H1 (cell line): Measurements from ENCODE around the gene CDK9. TPM values are rescaled to one million over a fixed set of nuclear protein-coding genes. Genes with fewer than 3 reads are reported as not detected.

Experiments used
- CTCF ChIA-PET: fragments of 300-600 bp; sonication (Branson Sonifier 250); formaldehyde crosslinking; loops from one replicate; lab custom pipeline; 2021; ENCODE audit not compliant: partially characterized antibody; lab: Charles Lee
- POLR2A ChIA-PET: fragments of 300-600 bp; sonication (Branson Sonifier 250); formaldehyde crosslinking; loops from one replicate; lab custom pipeline; 2021; ENCODE audit warnings: inconsistent platforms; ENCODE audit not compliant: partially characterized antibody; lab: Charles Lee
- DNase-seq, 2 experiments: peaks; one replicate each; pipeline versions ENCODE4 v3.0.0 to v3.0.0-alpha.2; 2010 to 2022; ENCODE audit warnings: low spot score in 2 of 2, low read depth in 1 of 2, mixed read lengths in 1 of 2
- FAIRE-seq: peaks from 2 replicates; lab custom pipeline; 2011; peaks lifted over from hg19 to GRCh38; lab: Jason Lieb, UNC
- H2AFZ ChIP-seq: 2 replicates; pipeline ENCODE4 v1.8.1; 2012; ENCODE audit warnings: low read length, inconsistent platforms
- H2AK5ac ChIP-seq: 2 replicates; pipeline ENCODE4 v1.6.1; 2013; ENCODE audit warnings: low read depth, low read length
- H2BK120ac ChIP-seq: replicated peaks from 2 replicates; pipeline ENCODE3; 2013; ENCODE audit warnings: low read depth, low read length, inconsistent platforms
- H2BK12ac ChIP-seq: 2 replicates; pipeline ENCODE4 v1.6.1; 2013; ENCODE audit warnings: low read depth, low read length
- H2BK15ac ChIP-seq: 2 replicates; pipeline ENCODE4 v1.6.1; 2013; ENCODE audit warnings: low read length
- H2BK20ac ChIP-seq: 2 replicates; pipeline ENCODE4 v1.6.1; 2013; ENCODE audit warnings: low read length
- H2BK5ac ChIP-seq: 2 replicates; pipeline ENCODE4 v1.6.1; 2013; ENCODE audit warnings: low read depth, low read length
- H3K14ac ChIP-seq: 2 replicates; pipeline ENCODE4 v1.6.1; 2013; ENCODE audit warnings: inconsistent platforms; ENCODE audit not compliant: insufficient read length
- H3K18ac ChIP-seq: 2 replicates; pipeline ENCODE4 v1.6.1; 2013; ENCODE audit warnings: low read length; ENCODE audit errors: extremely low read depth
- H3K23ac ChIP-seq: 2 replicates; pipeline ENCODE4 v1.6.1; 2013; ENCODE audit warnings: inconsistent platforms; ENCODE audit not compliant: insufficient read length
- H3K23me2 ChIP-seq: 2 replicates; pipeline ENCODE4 v1.6.1; 2013; ENCODE audit warnings: low read depth, low read length
- H3K27ac ChIP-seq: 2 replicates; pipeline ENCODE4 v1.6.1; 2011; ENCODE audit warnings: low read depth, low read length, inconsistent platforms
- H3K27me3 ChIP-seq, 4 experiments: replicated peaks in 1 of 4; 1 replicate in 1 of 4; 2 replicates in 3 of 4; pipeline versions ENCODE4 v1.6.1 to v1.8.1; 2011 to 2013; ENCODE audit warnings: low read length in 3 of 4, mild to moderate bottlenecking in 3 of 4, inconsistent platforms in 2 of 4, mixed read lengths in 2 of 4, moderate library complexity in 1 of 4; ENCODE audit not compliant: control insufficient read depth in 3 of 4, insufficient read depth in 3 of 4; ENCODE audit errors: extremely low read depth in 1 of 4
- H3K36me3 ChIP-seq, 4 experiments: 2 replicates each; pipeline versions ENCODE4 v1.6.1 to v1.8.1; 2011 to 2013; ENCODE audit warnings: mild to moderate bottlenecking in 4 of 4, low read length in 3 of 4, moderate library complexity in 2 of 4, control low read depth in 1 of 4, inconsistent platforms in 1 of 4; ENCODE audit not compliant: insufficient read depth in 4 of 4, control insufficient read depth in 2 of 4
- H3K4ac ChIP-seq: replicated peaks from 2 replicates; pipeline ENCODE3; 2013; ENCODE audit warnings: low read length, low read depth, mixed read lengths, inconsistent platforms; ENCODE audit not compliant: insufficient read length
- H3K4me1 ChIP-seq, 4 experiments: replicated peaks in 1 of 4; 1 replicate in 1 of 4; 2 replicates in 3 of 4; pipeline versions ENCODE4 v1.6.1 to v1.8.1; 2011 to 2013; ENCODE audit warnings: low read length in 3 of 4, inconsistent platforms in 2 of 4, mixed read lengths in 1 of 4; ENCODE audit not compliant: insufficient read depth in 4 of 4, control insufficient read depth in 3 of 4
- H3K4me2 ChIP-seq, 2 experiments: 2 replicates each; pipeline versions ENCODE4 v1.6.1 to v1.8.1; 2011 to 2013; ENCODE audit warnings: low read depth in 2 of 2, low read length in 2 of 2, control low read depth in 1 of 2, inconsistent platforms in 1 of 2, mild to moderate bottlenecking in 1 of 2; ENCODE audit not compliant: insufficient read depth in 1 of 2
- H3K4me3 ChIP-seq, 4 experiments: fragments of 200-600, 300-600 bp in 1 of 4; sonication (generic), shearing (Covaris generic), sonication (Bioruptor Twin) in 1 of 4; 2 replicates each; pipeline versions ENCODE4 v1.5.1 to v1.8.1; 2011 to 2016; ENCODE audit warnings: low read length in 4 of 4, low read depth in 3 of 4, control low read depth in 2 of 4, inconsistent platforms in 2 of 4, mild to moderate bottlenecking in 2 of 4, mixed read lengths in 1 of 4, moderate library complexity in 1 of 4; ENCODE audit not compliant: insufficient read depth in 2 of 4; ENCODE audit errors: extremely low read depth in 1 of 4
- H3K56ac ChIP-seq: replicated peaks from 2 replicates; pipeline ENCODE3; 2013; ENCODE audit warnings: low read depth, mild to moderate bottlenecking, mixed read lengths, low read length, inconsistent platforms; ENCODE audit not compliant: insufficient read length
- H3K79me1 ChIP-seq: 2 replicates; pipeline ENCODE4 v1.6.1; 2013; ENCODE audit warnings: low read depth, low read length, control low read depth
- H3K79me2 ChIP-seq, 2 experiments: 2 replicates each; pipeline versions ENCODE4 v1.6.1 to v1.8.1; 2012 to 2013; ENCODE audit warnings: low read length in 2 of 2, mild to moderate bottlenecking in 2 of 2, inconsistent platforms in 1 of 2; ENCODE audit not compliant: insufficient read depth in 2 of 2, control insufficient read depth in 1 of 2
- H3K9ac ChIP-seq, 4 experiments: replicated peaks in 1 of 4; 1 replicate in 1 of 4; 2 replicates in 3 of 4; pipeline versions ENCODE4 v1.6.1 to v1.8.1; 2011 to 2013; ENCODE audit warnings: low read depth in 3 of 4, low read length in 3 of 4, control low read depth in 2 of 4, mild to moderate bottlenecking in 2 of 4, moderate library complexity in 2 of 4, inconsistent platforms in 1 of 4; ENCODE audit errors: extremely low read depth in 1 of 4
- H3K9me3 ChIP-seq, 2 experiments: 2 replicates each; pipeline versions ENCODE4 v1.6.1 to v1.8.1; 2012 to 2013; ENCODE audit warnings: mild to moderate bottlenecking in 2 of 2, moderate library complexity in 2 of 2, control low read depth in 1 of 2, inconsistent platforms in 1 of 2, low read depth in 1 of 2, low read length in 1 of 2, mixed read lengths in 1 of 2; ENCODE audit not compliant: insufficient read depth in 2 of 2
- H4K20me1 ChIP-seq, 2 experiments: replicated peaks in 1 of 2; 2 replicates each; pipeline versions ENCODE3 to v1.8.1; 2011 to 2013; ENCODE audit warnings: inconsistent platforms in 2 of 2, low read length in 2 of 2, mild to moderate bottlenecking in 1 of 2; ENCODE audit not compliant: insufficient read depth in 2 of 2, control insufficient read depth in 1 of 2
- H4K5ac ChIP-seq: 2 replicates; pipeline ENCODE4 v1.6.1; 2013; ENCODE audit warnings: low read length, low read depth, mixed read lengths, inconsistent platforms; ENCODE audit not compliant: insufficient read length
- H4K8ac ChIP-seq: 2 replicates; pipeline ENCODE4 v1.8.0; 2013; ENCODE audit warnings: mild to moderate bottlenecking, moderate library complexity, low read length, inconsistent platforms; ENCODE audit not compliant: insufficient read depth; ENCODE audit errors: extremely low read depth
- H4K91ac ChIP-seq: replicated peaks from 2 replicates; pipeline ENCODE3; 2013; ENCODE audit warnings: low read length, mixed read lengths, inconsistent platforms; ENCODE audit not compliant: insufficient read length
- WGBS, 2 experiments: shearing (Covaris generic) in 1 of 2; methylation state at CpG; one replicate each; pipeline versions ENCODE4 v1.1.6 to v1.1.7; 2013 to 2015; ENCODE audit warnings: low lambda C conversion rate in 2 of 2, mixed read lengths in 2 of 2, inconsistent platforms in 1 of 2, low coverage in 1 of 2, missing lambda C conversion rate in 1 of 2; ENCODE audit not compliant: insufficient replicate concordance in 2 of 2, insufficient coverage in 1 of 2, insufficient read length in 1 of 2; ENCODE audit errors: extremely low coverage in 1 of 2, missing lambda C conversion rate in 1 of 2; 5-methylcytosine and 5-hydroxymethylcytosine counted together
- polyA plus RNA-seq, 7 experiments: library from polyadenylated mRNA; depleted of rRNA in 3 of 7; stranded (reverse) in 5 of 7; unstranded in 2 of 7; fragments of >200 nt in 5 of 7; fragments of 200-250 nt in 2 of 7; gene quantifications; 1 replicate in 5 of 7; 2 replicates in 1 of 7; 4 replicates in 1 of 7; pipeline versions ENCODE4 v1.2.1 to v1.2.3, GENCODE V29; 2011 to 2013; ENCODE audit warnings: missing spikeins in 2 of 7, mixed read lengths in 2 of 7
- total RNA-seq: library from RNA; stranded (reverse); fragmentation: NEBNext Ultra II Directional; extraction: Animal tissue kit (Norgen Biotek cat#: 25700); gene quantifications from 2 replicates; pipeline ENCODE4 v1.2.1, GENCODE V29; 2021

Gene CDK9
- total and polyA plus RNA-seq, 2 of the 8 experiments (the other 6 are each of a cell fraction or from before 2014, with no cell fraction given) = 69.1 to 87.5 TPM

DNA sequence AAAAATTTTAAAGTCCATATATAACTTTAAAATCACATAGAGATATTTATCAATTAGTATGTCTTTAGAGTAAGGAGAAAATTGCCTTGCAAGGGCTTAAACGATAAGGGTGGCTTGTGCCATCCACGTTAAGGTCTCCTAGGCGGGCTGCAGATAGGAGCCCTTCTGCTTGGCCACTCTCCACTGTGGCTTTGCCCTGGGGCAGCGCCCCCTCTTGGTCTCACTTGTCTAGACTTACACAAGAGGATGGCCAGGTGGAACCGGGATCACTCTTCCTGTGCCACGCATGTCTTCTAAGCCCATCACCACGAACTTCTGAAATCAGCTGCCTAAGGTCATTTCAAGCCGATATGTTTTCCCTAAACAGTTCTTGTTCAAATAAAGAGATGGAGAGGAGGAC lies 19.8 kb downstream of the CDK9 start:
- no peak overlapping the region for H2BK5ac ChIP-seq
- H3K4me2 ChIP-seq = no peak overlapping the region
- no peak overlapping the region for H3K4ac ChIP-seq
- no peak overlapping the region for H2AFZ ChIP-seq
- H3K79me1 ChIP-seq = peaks cover 7% of the 10 kb centered on the region
- H2BK12ac ChIP-seq = no peak overlapping the region
- H2AK5ac ChIP-seq = no peak overlapping the region
- no peak overlapping the region for H2BK120ac ChIP-seq
- no peak overlapping the region for H3K4me3 ChIP-seq
- no peak overlapping the region for H2BK15ac ChIP-seq
- H2BK20ac ChIP-seq = no peak overlapping the region
- ChIA-PET POLR2A (interaction anchor here (0.8 to 10.3 kb wide), 7 partner anchors 10 to 65 kb away, joined by 3 to 140 read pairs (median 5); partner anchors contain the start of genes CDK9 and ENG), CTCF (interaction anchor here (0.6 to 4.4 kb wide), 32 partner anchors 12 to 216 kb away, joined by 3 to 21 read pairs (median 4); partner anchors contain the start of gene PIP5KL1)
- no peak overlapping the region for H3K56ac ChIP-seq
- DNase-seq = peak; percentile 47 to 87
- no peak for FAIRE-seq
- peaks cover 10% of the 10 kb centered on the region; the same call in 1 of the 2 replicates for H3K23me2 ChIP-seq
- WGBS, 2 experiments = 76% methylated on average over 8 of the region's 8 CpGs; no CpG with 5 or more reads in 1 of the 2 experiments
- H3K27ac ChIP-seq = no peak overlapping the region
- no peak overlapping the region for H3K18ac ChIP-seq
- H3K36me3 ChIP-seq = peaks cover 4 to 11% (median 8%) of the 10 kb centered on the region in 4 experiments; a peak in 6 of 8 replicates
- no peaks in the 10 kb centered on the region for H3K27me3 ChIP-seq
- peaks cover 5 to 16% (median 13%) of the 10 kb centered on the region in 4 experiments; a peak in 6 of 7 replicates for H3K4me1 ChIP-seq
- H4K5ac ChIP-seq = no peak overlapping the region
- H3K9me3 ChIP-seq = no peaks in the 10 kb centered on the region
- no peak overlapping the region for H3K9ac ChIP-seq
- H4K91ac ChIP-seq = no peak overlapping the region
- H4K20me1 ChIP-seq = peaks cover 2 to 14% of the 10 kb centered on the region in 2 experiments
- H3K23ac ChIP-seq = no peak overlapping the region
- H3K79me2 ChIP-seq = peaks cover 0 to 15% of the 10 kb centered on the region in 2 experiments; a peak in 2 of 4 replicates
- no peak overlapping the region for H3K14ac ChIP-seq
- no peak overlapping the region for H4K8ac ChIP-seq
